Cardiac muscle cell (in vitro differentiated cells and primary cell): Measurements from ENCODE around the gene HNRNPA3. TPM values are rescaled to one million over a fixed set of nuclear protein-coding genes. Genes with fewer than 3 reads are reported as not detected.
"Not testable (repeated sequence)": the region's sequence is repeated elsewhere in the genome, so short reads cannot be mapped to it uniquely, and the experiment has no call there.

ENCODE experiments used
- DNase-seq, 2 donors: peaks; one replicate each; pipeline versions ENCODE4 v3.0.0 to v3.0.0-alpha.2; 2010 to 2017; ENCODE audit warnings: low read depth in 1 of 2, low spot score in 1 of 2
- H3K27ac ChIP-seq: fragments of 200-600 bp; sonication (generic); 2 replicates; pipeline ENCODE4 v1.5.1; 2016
- H3K27me3 ChIP-seq: fragments of 200-600 bp; sonication (generic); 2 replicates; pipeline ENCODE4 v1.6.0; 2016; ENCODE audit warnings: control low read depth
- H3K36me3 ChIP-seq: fragments of 200-600 bp; sonication (generic); 2 replicates; pipeline ENCODE4 v1.5.1; 2016; ENCODE audit warnings: control low read depth
- H3K4me1 ChIP-seq: fragments of 200-600 bp; sonication (generic); 2 replicates; pipeline ENCODE4 v1.8.1; 2017; ENCODE audit warnings: low read depth, mild to moderate bottlenecking, mixed run types
- H3K4me3 ChIP-seq: fragments of 200-600 bp; sonication (generic); 2 replicates; pipeline ENCODE4 v1.5.1; 2016; ENCODE audit warnings: mild to moderate bottlenecking
- H3K9me3 ChIP-seq: fragments of 200-600 bp; sonication (generic); 2 replicates; pipeline ENCODE4 v1.5.1; 2017; ENCODE audit warnings: low read depth, mild to moderate bottlenecking, control low read depth
- polyA plus RNA-seq: library from polyadenylated mRNA; unstranded; fragments of >200 nt; fragmentation: Nextera tagmentation; extraction: Ambion mirVana; gene quantifications from 2 replicates; pipeline ENCODE4 v1.2.1, GENCODE V29; 2016
- total RNA-seq: library from RNA; depleted of rRNA; stranded (reverse); fragments of >200 nt; gene quantifications from 2 replicates; pipeline ENCODE4 v1.2.3, GENCODE V29; 2016
- TF ChIP-seq, protein P1 (sequence below): IDR thresholded peaks from 2 replicates; pipeline ENCODE4 v1.5.1; 2012; ENCODE audit warnings: low read depth, mild to moderate bottlenecking, low read length

Gene HNRNPA3
- total and polyA plus RNA-seq, 2 experiments from 2014 or later: 78.6 to 81.7 TPM

DNA sequence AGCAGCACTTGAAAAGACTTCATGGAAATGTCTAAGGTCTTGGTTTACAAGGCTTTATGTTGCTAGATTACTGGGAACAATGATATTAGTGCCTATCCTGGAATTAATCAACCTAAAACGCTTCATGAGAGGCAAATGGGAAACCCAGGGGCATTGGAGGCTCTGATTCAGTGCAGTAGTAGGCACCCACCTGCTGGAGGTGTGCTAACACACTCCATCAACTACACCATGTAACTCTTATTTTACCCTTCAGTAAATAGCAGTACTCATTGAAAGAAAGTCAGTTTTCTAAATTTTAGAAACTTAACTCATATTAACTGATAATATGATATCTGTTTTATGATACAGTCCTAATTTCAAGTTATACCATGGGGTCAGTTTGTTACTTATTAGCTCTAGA is 17.4 kb upstream of the HNRNPA3 start:
- no peaks in the 10 kb centered on the region for H3K27me3 ChIP-seq
- no peaks in the 10 kb centered on the region for H3K36me3 ChIP-seq
- no peaks in the 10 kb centered on the region for H3K4me1 ChIP-seq
- no peak overlapping the region for H3K4me3 ChIP-seq
- H3K27ac ChIP-seq: no peak overlapping the region
- TF ChIP-seq, protein P1, sequence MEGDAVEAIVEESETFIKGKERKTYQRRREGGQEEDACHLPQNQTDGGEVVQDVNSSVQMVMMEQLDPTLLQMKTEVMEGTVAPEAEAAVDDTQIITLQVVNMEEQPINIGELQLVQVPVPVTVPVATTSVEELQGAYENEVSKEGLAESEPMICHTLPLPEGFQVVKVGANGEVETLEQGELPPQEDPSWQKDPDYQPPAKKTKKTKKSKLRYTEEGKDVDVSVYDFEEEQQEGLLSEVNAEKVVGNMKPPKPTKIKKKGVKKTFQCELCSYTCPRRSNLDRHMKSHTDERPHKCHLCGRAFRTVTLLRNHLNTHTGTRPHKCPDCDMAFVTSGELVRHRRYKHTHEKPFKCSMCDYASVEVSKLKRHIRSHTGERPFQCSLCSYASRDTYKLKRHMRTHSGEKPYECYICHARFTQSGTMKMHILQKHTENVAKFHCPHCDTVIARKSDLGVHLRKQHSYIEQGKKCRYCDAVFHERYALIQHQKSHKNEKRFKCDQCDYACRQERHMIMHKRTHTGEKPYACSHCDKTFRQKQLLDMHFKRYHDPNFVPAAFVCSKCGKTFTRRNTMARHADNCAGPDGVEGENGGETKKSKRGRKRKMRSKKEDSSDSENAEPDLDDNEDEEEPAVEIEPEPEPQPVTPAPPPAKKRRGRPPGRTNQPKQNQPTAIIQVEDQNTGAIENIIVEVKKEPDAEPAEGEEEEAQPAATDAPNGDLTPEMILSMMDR: no peak
- no peaks in the 10 kb centered on the region for H3K9me3 ChIP-seq
- no peak for DNase-seq

GRCh38 chr2:177200419-177200818 is 12.2 kb upstream of the HNRNPA3 start:
- not testable (repeated sequence) for H3K36me3 ChIP-seq, DNase-seq, H3K9me3 ChIP-seq

GRCh38 chr2:177201919-177202346 is 10.7 kb upstream of the HNRNPA3 start:
- TF ChIP-seq, protein P1: no peak
- Histone ChIP-seq H3K27me3 (no peaks in the 10 kb centered on the region), H3K36me3 (no peaks in the 10 kb centered on the region), H3K4me1 (no peaks in the 10 kb centered on the region), H3K9me3 (no peaks in the 10 kb centered on the region), H3K27ac (no peak overlapping the region), H3K4me3 (no peak overlapping the region)
- DNase-seq: no peak

More at GRCh38 chr2:177200419-177200818, 12.2 kb upstream of the HNRNPA3 start:
- not testable (repeated sequence) for H3K4me1 ChIP-seq, H3K27ac ChIP-seq, H3K4me3 ChIP-seq, H3K27me3 ChIP-seq

- Histone ChIP-seq H3K27me3 (no peaks in the 10 kb centered on the region), H3K4me3 (no peak overlapping the region), H3K36me3 (no peaks in the 10 kb centered on the region), H3K4me1 (peaks cover 4% of the 10 kb centered on the region), H3K9me3 (no peaks in the 10 kb centered on the region), H3K27ac (no peak overlapping the region)
- no peak for DNase-seq
- TF ChIP-seq, protein P1: no peak
Measured at GRCh38 chr2:177204417-177204816, 8.2 kb upstream of the HNRNPA3 start.

DNA sequence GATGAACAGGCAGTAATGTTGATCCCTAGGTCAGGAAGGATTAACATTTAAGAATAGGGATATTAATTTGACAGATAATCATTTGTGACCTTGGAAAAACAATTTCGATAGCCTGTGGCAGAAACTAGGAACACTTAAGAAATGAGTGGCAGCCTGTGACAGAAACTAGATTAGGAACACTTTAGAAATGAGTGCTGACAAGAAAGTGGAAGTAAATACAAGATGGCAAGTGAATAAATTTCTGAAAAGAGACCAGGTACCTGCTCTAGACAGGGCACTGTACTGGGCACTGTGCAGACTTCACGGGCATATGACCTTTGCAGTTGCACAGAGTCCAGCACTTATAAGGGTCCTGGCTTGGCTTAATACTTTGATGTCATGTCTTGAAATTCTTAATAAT is 5.5 kb upstream of the HNRNPA3 start:
- TF ChIP-seq, protein P1: no peak
- H3K4me1 ChIP-seq: peaks cover 14% of the 10 kb centered on the region

GRCh38 chr2:177211169-177211568 is 1.4 kb upstream of the HNRNPA3 start:
- TF ChIP-seq, protein P1: no peak
- no peak for DNase-seq
- no peaks in the 10 kb centered on the region for H3K9me3 ChIP-seq
- peaks cover 24% of the 10 kb centered on the region for H3K4me1 ChIP-seq
- peaks cover 5% of the 10 kb centered on the region for H3K36me3 ChIP-seq
- H3K27ac ChIP-seq: peak overlapping the region; percentile 99
- H3K4me3 ChIP-seq: peak overlapping the region; percentile 40
- no peaks in the 10 kb centered on the region for H3K27me3 ChIP-seq

More for the DNA sequence above, 5.5 kb upstream of the HNRNPA3 start:
- Histone ChIP-seq H3K9me3 (no peaks in the 10 kb centered on the region), H3K36me3 (no peaks in the 10 kb centered on the region), H3K27ac (no peak overlapping the region), H3K27me3 (no peaks in the 10 kb centered on the region), H3K4me3 (no peak overlapping the region)
- no peak for DNase-seq
